ENCODE results near the gene RNASE13. TPM values are rescaled to one million over a fixed set of nuclear protein-coding genes. Genes with fewer than 3 reads are reported as not detected.

Gene RNASE13
- total RNA-seq, 1 donor from 2014 or later = not detected

DNA sequence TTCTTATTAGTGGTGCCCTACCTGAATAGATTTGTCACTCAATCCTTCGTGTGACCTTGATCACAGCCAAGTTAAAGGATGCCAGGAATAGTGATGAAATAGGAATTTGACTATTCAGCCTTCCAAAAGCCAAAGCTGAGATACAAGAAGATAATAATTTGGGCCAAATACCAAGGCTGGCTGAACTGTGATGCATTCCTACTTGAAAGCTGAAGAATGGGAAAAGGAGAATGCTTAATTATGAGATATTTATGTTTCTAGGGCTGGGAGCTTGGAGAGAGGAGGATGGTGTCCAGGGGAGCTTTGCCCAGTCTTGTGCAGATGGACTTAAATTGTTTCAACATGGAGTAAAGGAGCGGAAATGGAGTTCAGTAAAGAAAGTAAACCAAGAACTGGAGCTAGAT, 12.8 kb upstream of the RNASE13 start:
- intact Hi-C loops (cut with micrococcal nuclease) = no loop called here
- POLR2A ChIA-PET = no interaction called here
- Mint-ChIP-seq H3K9me3 (no peaks in the 10 kb centered on the region), H3K27ac (no peak overlapping the region), H3K27me3 (peaks cover 21% of the 10 kb centered on the region), H3K36me3 (ENCODE audit: low read depth) (no peaks in the 10 kb centered on the region), H3K4me1 (no peaks in the 10 kb centered on the region), H3K4me3 (no peak overlapping the region)
- ATAC-seq (ENCODE audit: low read depth) = no peak
- TF ChIP-seq CTCF (IDR thresholded peaks at IDR 0.05) = no peak
- DNase-seq = no peak
- CTCF ChIA-PET = interaction anchor here (1.2 to 2.3 kb wide), 2 partner anchors 20 to 33 kb away, joined by 3 to 9 read pairs; no protein-coding TSS in a partner anchor

DNA sequence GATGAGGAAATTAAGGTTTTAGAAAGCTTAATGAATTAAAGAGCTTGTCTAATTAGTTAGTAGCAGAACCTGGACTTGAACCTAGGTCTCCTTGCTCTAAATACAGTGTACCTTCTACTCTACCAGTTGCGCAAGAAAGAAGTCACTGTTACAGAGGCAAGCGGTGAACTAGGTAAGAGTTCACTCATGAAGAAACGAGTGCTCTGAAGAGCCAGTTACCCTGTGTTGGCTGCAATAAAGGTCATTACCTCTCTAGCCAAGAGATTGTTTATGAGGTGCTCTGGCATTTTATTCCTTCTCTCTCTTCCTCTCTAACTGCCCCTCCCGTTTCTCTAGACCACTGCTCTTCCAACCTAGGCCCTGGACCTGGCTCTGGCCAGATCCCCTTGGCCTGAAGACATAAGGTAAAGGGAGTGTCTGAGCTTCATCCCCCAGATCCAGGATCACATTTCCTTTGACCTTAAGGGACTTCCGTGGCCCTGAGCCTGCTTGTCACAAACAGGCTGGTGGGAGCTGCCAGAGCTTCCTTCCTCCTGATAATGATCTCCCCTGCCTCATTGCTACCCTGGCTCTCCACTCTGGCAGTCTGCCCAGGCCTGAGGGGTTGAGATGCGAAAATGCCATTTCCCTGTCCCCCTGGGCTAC, 9.5 kb upstream of the RNASE13 start:
- ChIA-PET CTCF (interaction anchor here (1.5 to 2.4 kb wide), 2 partner anchors 8 to 29 kb away, joined by 6 to 15 read pairs; no protein-coding TSS in a partner anchor), POLR2A (no interaction called here)
- H3K9me3 Mint-ChIP-seq = no peaks in the 10 kb centered on the region
- H3K4me3 Mint-ChIP-seq = no peak overlapping the region
- DNase-seq (no peak), ATAC-seq (ENCODE audit: low read depth) (no peak)
- no peak overlapping the region for H3K27ac Mint-ChIP-seq
- intact Hi-C loops (cut with micrococcal nuclease) = no loop called here
- peaks cover 29% of the 10 kb centered on the region for H3K27me3 Mint-ChIP-seq
- no peak for TF ChIP-seq CTCF (IDR thresholded peaks at IDR 0.05)
- no peaks in the 10 kb centered on the region for H3K36me3 Mint-ChIP-seq (ENCODE audit: low read depth)
- H3K4me1 Mint-ChIP-seq = no peaks in the 10 kb centered on the region

DNA sequence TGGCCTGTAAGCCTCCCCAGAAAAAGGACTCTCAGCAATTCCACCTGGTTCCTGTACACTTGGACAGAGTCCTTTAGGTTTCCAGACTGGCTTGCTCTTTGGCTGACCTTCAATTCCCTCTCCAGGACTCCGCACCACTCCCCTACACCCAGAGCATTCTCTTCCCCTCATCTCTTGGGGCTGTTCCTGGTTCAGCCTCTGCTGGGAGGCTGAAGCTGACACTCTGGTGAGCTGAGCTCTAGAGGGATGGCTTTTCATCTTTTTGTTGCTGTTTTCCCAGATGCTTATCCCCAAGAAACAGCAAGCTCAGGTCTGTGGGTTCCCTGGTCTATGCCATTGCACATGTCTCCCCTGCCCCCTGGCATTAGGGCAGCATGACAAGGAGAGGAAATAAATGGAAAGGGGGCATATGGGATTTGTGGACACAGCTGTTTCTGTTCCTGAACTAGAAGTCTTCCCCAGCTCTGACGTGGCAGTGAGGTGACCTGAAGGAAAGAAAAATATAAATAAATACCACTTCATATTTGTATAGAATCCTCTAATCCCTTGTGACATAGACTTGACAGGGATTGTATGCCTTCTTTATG, 8.9 kb upstream of the RNASE13 start:
- ChIA-PET CTCF (interaction anchor here (1.5 to 2.4 kb wide), 2 partner anchors 8 to 28 kb away, joined by 6 to 15 read pairs; no protein-coding TSS in a partner anchor), POLR2A (no interaction called here)
- no peak for DNase-seq
- no peaks in the 10 kb centered on the region for H3K9me3 Mint-ChIP-seq
- H3K4me3 Mint-ChIP-seq = no peak overlapping the region
- H3K27me3 Mint-ChIP-seq = peaks cover 26% of the 10 kb centered on the region
- no peak for ATAC-seq (ENCODE audit: low read depth)
- H3K4me1 Mint-ChIP-seq = no peaks in the 10 kb centered on the region
- intact Hi-C loops (cut with micrococcal nuclease) = no loop called here
- no peak overlapping the region for H3K27ac Mint-ChIP-seq
- no peaks in the 10 kb centered on the region for H3K36me3 Mint-ChIP-seq (ENCODE audit: low read depth)
- no peak for TF ChIP-seq CTCF (IDR thresholded peaks at IDR 0.05)

GRCh38 chr14:21042918-21043317, 8.3 kb upstream of the RNASE13 start:
- intact Hi-C loops (cut with micrococcal nuclease) = no loop called here

More at GRCh38 chr14:21042918-21043317, 8.3 kb upstream of the RNASE13 start:
- H3K27me3 Mint-ChIP-seq = peaks cover 24% of the 10 kb centered on the region
- no peak overlapping the region for H3K27ac Mint-ChIP-seq
- no peaks in the 10 kb centered on the region for H3K36me3 Mint-ChIP-seq (ENCODE audit: low read depth)
- H3K4me1 Mint-ChIP-seq = no peaks in the 10 kb centered on the region
- DNase-seq = no peak
- TF ChIP-seq CTCF (IDR thresholded peaks at IDR 0.05) = no peak
- no peak for ATAC-seq (ENCODE audit: low read depth)
- no peaks in the 10 kb centered on the region for H3K9me3 Mint-ChIP-seq
- CTCF ChIA-PET = interaction anchor here (2.4 kb wide), 1 partner anchor 28 kb away, joined by 15 read pairs; no protein-coding TSS in a partner anchor
- POLR2A ChIA-PET = no interaction called here
- H3K4me3 Mint-ChIP-seq = no peak overlapping the region

All from activated B cell treated with CpG ODN at 0.5 μM for 24 hours (primary cell).